MM.1S (cell line): Measurements from ENCODE around the gene SLC25A28.

Experiments used
- DNase-seq: peaks from one replicate; pipeline ENCODE4 v3.0.0-alpha.2; 2015
- H2AFZ ChIP-seq: fragments of 300-600 bp; sonication (generic); 2 replicates; pipeline ENCODE4 v1.6.0; 2016; ENCODE audit warnings: antibody characterized with exemption, low read length
- H3F3A ChIP-seq: fragments of 300-600 bp; sonication (generic); 2 replicates; pipeline ENCODE4 v1.6.1; 2016; ENCODE audit warnings: mild to moderate bottlenecking, antibody characterized with exemption, low read length, moderate library complexity, mixed read lengths; ENCODE audit not compliant: insufficient read depth
- H3K27ac ChIP-seq: fragments of 300-600 bp; sonication (generic); 2 replicates; pipeline ENCODE4 v1.5.1; 2016; ENCODE audit warnings: mild to moderate bottlenecking, low read length
- H3K27me3 ChIP-seq: fragments of 300-600 bp; sonication (generic); replicated peaks from 2 replicates; pipeline ENCODE4 v1.6.0; 2016; ENCODE audit warnings: low read length; ENCODE audit not compliant: insufficient read depth
- H3K36me3 ChIP-seq: fragments of 300-600 bp; sonication (generic); replicated peaks from 2 replicates; pipeline ENCODE4 v1.6.1; 2016; ENCODE audit warnings: mild to moderate bottlenecking, low read length, mixed read lengths; ENCODE audit not compliant: insufficient read depth
- H3K4me1 ChIP-seq: fragments of 300-600 bp; sonication (generic); 2 replicates; pipeline ENCODE4 v1.6.1; 2016; ENCODE audit warnings: low read length, mixed read lengths
- H3K4me2 ChIP-seq: fragments of 300-600 bp; sonication (generic); 2 replicates; pipeline ENCODE4 v1.6.0; 2016; ENCODE audit warnings: low read depth, low read length
- H3K4me3 ChIP-seq: fragments of 300-600 bp; sonication (generic); 2 replicates; pipeline ENCODE4 v1.5.1; 2016; ENCODE audit warnings: low read length, mixed read lengths
- H3K79me2 ChIP-seq: fragments of 300-600 bp; sonication (generic); 2 replicates; pipeline ENCODE4 v1.6.1; 2016; ENCODE audit warnings: mixed run types, low read length, mixed read lengths
- H3K9ac ChIP-seq: fragments of 300-600 bp; sonication (generic); 2 replicates; pipeline ENCODE4 v1.6.1; 2016; ENCODE audit warnings: low read length, mixed read lengths
- H3K9me2 ChIP-seq: fragments of 300-600 bp; sonication (generic); replicated peaks from 2 replicates; pipeline ENCODE4 v1.6.1; 2016; ENCODE audit warnings: mild to moderate bottlenecking, low read length, mixed read lengths; ENCODE audit not compliant: insufficient read depth
- H3K9me3 ChIP-seq: fragments of 300-600 bp; sonication (generic); replicated peaks from 2 replicates; pipeline ENCODE4 v1.6.1; 2016; ENCODE audit warnings: mild to moderate bottlenecking, low read length, mixed read lengths; ENCODE audit not compliant: insufficient read depth
- H4K20me1 ChIP-seq: fragments of 300-600 bp; sonication (generic); 2 replicates; pipeline ENCODE4 v1.6.1; 2016; ENCODE audit warnings: mild to moderate bottlenecking, low read length, moderate library complexity, mixed read lengths; ENCODE audit not compliant: insufficient read depth
- CTCF ChIP-seq: fragments of 300-600 bp; sonication (generic); IDR thresholded peaks from 2 replicates; pipeline ENCODE4 v1.5.1; 2016; ENCODE audit warnings: antibody characterized with exemption, low read length, mixed read lengths
- EZH2 ChIP-seq: fragments of 300-600 bp; sonication (generic); optimal IDR thresholded peaks from 2 replicates; pipeline ENCODE3; 2017; ENCODE audit warnings: low read depth, mild to moderate bottlenecking, antibody characterized with exemption, low read length, mixed read lengths
- EZH2phosphoT487 ChIP-seq: fragments of 300-600 bp; sonication (generic); IDR thresholded peaks from 2 replicates; pipeline ENCODE4 v1.6.1; 2018; ENCODE audit warnings: antibody characterized with exemption, low read length

SLC25A28 gene

GRCh38 chr10:99647601-99648151 is 27.4 kb upstream of the SLC25A28 start:
- Histone ChIP-seq H4K20me1 (no peaks in the 10 kb centered on the region), H3F3A (no peaks in the 10 kb centered on the region), H3K36me3 (no peaks in the 10 kb centered on the region), H3K79me2 (no peaks in the 10 kb centered on the region), H3K9me3 (no peaks in the 10 kb centered on the region), H3K4me3 (no peak overlapping the region), H3K4me1 (no peaks in the 10 kb centered on the region), H3K9ac (no peak overlapping the region), H3K9me2 (no peaks in the 10 kb centered on the region), H3K27ac (no peak overlapping the region), H2AFZ (no peak overlapping the region), H3K27me3 (no peaks in the 10 kb centered on the region), H3K4me2 (no peak overlapping the region)
- TF ChIP-seq CTCF (no peak), EZH2phosphoT487 (no peak), EZH2 (no peak)
- no peak for DNase-seq

GRCh38 chr10:99633832-99634231 is 13.6 kb upstream of the SLC25A28 start:
- H3K36me3 ChIP-seq: no peaks in the 10 kb centered on the region
- H3F3A ChIP-seq: no peaks in the 10 kb centered on the region
- H3K4me1 ChIP-seq: no peaks in the 10 kb centered on the region
- H3K27me3 ChIP-seq: no peaks in the 10 kb centered on the region
- no peak overlapping the region for H2AFZ ChIP-seq
- no peak overlapping the region for H3K27ac ChIP-seq
- H3K9me2 ChIP-seq: no peaks in the 10 kb centered on the region
- no peak overlapping the region for H3K4me3 ChIP-seq
- TF ChIP-seq EZH2phosphoT487 (no peak), CTCF (no peak), EZH2 (no peak)
- H3K79me2 ChIP-seq: no peaks in the 10 kb centered on the region
- no peaks in the 10 kb centered on the region for H4K20me1 ChIP-seq
- H3K9ac ChIP-seq: no peak overlapping the region
- no peak overlapping the region for H3K4me2 ChIP-seq
- DNase-seq: no peak
- H3K9me3 ChIP-seq: no peaks in the 10 kb centered on the region

- no peak overlapping the region for H3K27ac ChIP-seq
- no peaks in the 10 kb centered on the region for H4K20me1 ChIP-seq
- no peak overlapping the region for H3K4me2 ChIP-seq
- H2AFZ ChIP-seq: no peak overlapping the region
- TF ChIP-seq CTCF: no peak
- H3K9me3 ChIP-seq: no peaks in the 10 kb centered on the region
- H3K36me3 ChIP-seq: no peaks in the 10 kb centered on the region
- H3F3A ChIP-seq: no peaks in the 10 kb centered on the region
- H3K79me2 ChIP-seq: no peaks in the 10 kb centered on the region
- H3K27me3 ChIP-seq: no peaks in the 10 kb centered on the region
- H3K9me2 ChIP-seq: no peaks in the 10 kb centered on the region
- no peaks in the 10 kb centered on the region for H3K4me1 ChIP-seq
- H3K9ac ChIP-seq: no peak overlapping the region
- H3K4me3 ChIP-seq: no peak overlapping the region
- no peak for DNase-seq
Measured at GRCh38 chr10:99631496-99631895, 11.3 kb upstream of the SLC25A28 start.
